ENCODE data around the gene AAR2.

Gene AAR2

DNA sequence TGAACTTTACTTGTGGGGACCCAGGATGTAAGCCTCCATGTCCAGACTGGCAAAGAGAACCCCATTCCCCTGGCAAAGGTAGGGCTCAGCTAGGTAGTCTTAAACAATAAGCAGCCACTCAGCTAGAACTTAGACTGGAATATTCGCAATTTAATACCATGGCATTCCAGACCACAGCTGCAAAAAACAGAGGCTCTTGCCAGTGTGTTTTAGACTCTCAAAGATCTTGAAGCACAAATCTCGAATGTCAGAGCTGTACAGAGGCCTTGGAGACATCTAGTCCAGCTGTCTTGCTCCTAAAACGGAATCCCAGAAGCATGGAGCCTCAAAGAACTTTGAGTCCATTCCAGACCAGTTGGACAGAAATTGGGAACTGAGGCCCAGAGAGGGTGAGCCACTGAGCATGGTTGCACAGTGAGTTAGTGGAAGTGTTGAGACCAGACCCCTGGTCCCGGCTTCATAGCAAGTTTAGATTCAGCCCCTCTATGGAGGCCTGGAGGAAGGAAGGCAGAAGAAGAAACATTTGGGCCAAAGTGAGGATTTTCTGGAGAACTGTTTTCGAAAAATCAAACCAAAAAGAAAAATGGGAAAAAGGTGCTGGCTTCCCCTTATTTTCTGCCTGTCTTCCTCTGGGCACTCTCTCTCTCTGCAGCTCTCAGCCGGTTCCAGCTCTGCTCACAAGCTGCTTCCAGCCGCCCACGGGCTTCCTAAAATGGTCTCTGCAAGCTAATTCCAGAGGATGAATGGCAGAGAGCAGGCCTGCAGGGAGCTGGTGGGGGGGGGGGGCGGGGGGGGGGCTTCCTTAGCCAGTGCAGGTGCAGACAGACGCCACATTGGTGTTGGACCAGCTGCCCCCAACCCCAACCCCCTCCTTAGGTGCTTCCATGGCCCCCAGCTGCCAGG is 32.4 kb downstream of the AAR2 start:
- no peak overlapping the region for H3K4me3 ChIP-seq (ENCODE audit: insufficient read depth, low read depth, low read length)
- peaks cover 11% of the 10 kb centered on the region for H3K4me1 ChIP-seq (ENCODE audit: control insufficient read depth, insufficient read depth, low read length)
- H3K27ac ChIP-seq (ENCODE audit: insufficient read depth, low read depth, low read length, poor library complexity, severe bottlenecking): no peak overlapping the region
- H3K9me3 ChIP-seq (ENCODE audit: control insufficient read depth, low read length): no peaks in the 10 kb centered on the region
- H3K36me3 ChIP-seq (ENCODE audit: control insufficient read depth, insufficient read depth, low read length): no peaks in the 10 kb centered on the region
- H3K27me3 ChIP-seq (ENCODE audit: control insufficient read depth, insufficient read depth, low read length, poor library complexity, severe bottlenecking): no peaks in the 10 kb centered on the region
- 56 to 57% methylated on average over 9 to 10 of the region's 10 CpGs for WGBS, 2 experiments

GRCh38 chr20:36269507-36269906 is 33.2 kb downstream of the AAR2 start:
- Histone ChIP-seq H3K27me3 (ENCODE audit: control insufficient read depth, insufficient read depth, low read length, poor library complexity, severe bottlenecking) (no peaks in the 10 kb centered on the region), H3K4me1 (ENCODE audit: control insufficient read depth, insufficient read depth, low read length) (peaks cover 18% of the 10 kb centered on the region), H3K9me3 (ENCODE audit: control insufficient read depth, low read length) (no peaks in the 10 kb centered on the region), H3K36me3 (ENCODE audit: control insufficient read depth, insufficient read depth, low read length) (no peaks in the 10 kb centered on the region), H3K27ac (ENCODE audit: insufficient read depth, low read depth, low read length, poor library complexity, severe bottlenecking) (no peak overlapping the region), H3K4me3 (ENCODE audit: insufficient read depth, low read depth, low read length) (no peak overlapping the region)
- WGBS, 2 experiments: 91 to 98% methylated on average over 2 of the region's 2 CpGs

DNA sequence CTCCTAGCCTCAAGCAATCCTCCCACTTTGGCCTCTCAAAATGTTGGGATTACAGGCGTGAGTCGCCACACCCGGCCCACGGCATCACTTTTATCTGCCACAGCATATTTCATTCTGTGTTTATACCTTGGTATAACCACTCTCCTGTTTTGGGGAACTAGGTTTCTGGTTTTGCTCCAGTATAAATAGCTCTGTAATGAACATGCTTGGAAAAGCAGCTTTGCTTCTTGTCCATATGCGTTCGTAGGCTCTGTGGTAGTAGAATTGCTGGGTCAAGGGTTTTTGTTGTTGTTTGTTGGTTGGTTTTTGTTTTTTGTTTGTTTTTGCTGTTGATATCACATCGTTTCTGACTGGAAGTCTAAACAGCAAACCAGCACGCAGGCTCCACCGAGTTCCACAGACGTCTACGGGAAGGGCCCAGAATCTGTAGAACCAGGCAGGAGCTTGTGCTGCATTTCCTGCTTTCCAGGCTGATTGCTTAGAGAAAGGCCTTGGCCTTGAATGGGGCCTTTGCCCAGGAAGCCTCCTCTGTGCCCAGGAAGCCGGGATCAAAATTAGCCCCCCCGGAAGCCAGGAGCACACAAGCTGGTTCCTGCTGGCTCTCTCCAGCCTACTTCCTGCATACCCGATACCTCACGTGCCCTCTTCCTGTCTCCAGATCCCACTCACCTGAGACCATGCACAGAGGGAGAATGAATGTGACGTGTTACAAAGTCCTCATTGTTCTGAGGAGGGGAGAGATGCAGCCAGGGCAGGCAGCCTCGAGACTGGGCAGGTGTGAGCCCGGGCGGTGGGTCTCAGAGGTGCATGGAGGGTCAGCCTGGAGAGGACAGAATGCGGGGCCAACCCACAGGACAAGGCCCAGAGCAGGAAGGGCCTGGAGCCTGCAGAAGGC is 34.7 kb downstream of the AAR2 start:
- H3K36me3 ChIP-seq (ENCODE audit: control insufficient read depth, insufficient read depth, low read length): no peaks in the 10 kb centered on the region
- 91 to 93% methylated on average over 20 of the region's 20 CpGs for WGBS, 2 experiments
- H3K9me3 ChIP-seq (ENCODE audit: control insufficient read depth, low read length): no peaks in the 10 kb centered on the region
- H3K4me3 ChIP-seq (ENCODE audit: insufficient read depth, low read depth, low read length): no peak overlapping the region
- H3K4me1 ChIP-seq (ENCODE audit: control insufficient read depth, insufficient read depth, low read length): peaks cover 19% of the 10 kb centered on the region
- no peak overlapping the region for H3K27ac ChIP-seq (ENCODE audit: insufficient read depth, low read depth, low read length, poor library complexity, severe bottlenecking)
- H3K27me3 ChIP-seq (ENCODE audit: control insufficient read depth, insufficient read depth, low read length, poor library complexity, severe bottlenecking): no peaks in the 10 kb centered on the region

- Histone ChIP-seq H3K4me3 (ENCODE audit: insufficient read depth, low read depth, low read length) (no peak overlapping the region), H3K27me3 (ENCODE audit: control insufficient read depth, insufficient read depth, low read length, poor library complexity, severe bottlenecking) (no peaks in the 10 kb centered on the region)
- 90 to 92% methylated on average over 21 of the region's 21 CpGs for WGBS, 2 experiments
These were observed 35.6 kb downstream of the AAR2 start for GRCh38 chr20:36271639-36272546.

DNA sequence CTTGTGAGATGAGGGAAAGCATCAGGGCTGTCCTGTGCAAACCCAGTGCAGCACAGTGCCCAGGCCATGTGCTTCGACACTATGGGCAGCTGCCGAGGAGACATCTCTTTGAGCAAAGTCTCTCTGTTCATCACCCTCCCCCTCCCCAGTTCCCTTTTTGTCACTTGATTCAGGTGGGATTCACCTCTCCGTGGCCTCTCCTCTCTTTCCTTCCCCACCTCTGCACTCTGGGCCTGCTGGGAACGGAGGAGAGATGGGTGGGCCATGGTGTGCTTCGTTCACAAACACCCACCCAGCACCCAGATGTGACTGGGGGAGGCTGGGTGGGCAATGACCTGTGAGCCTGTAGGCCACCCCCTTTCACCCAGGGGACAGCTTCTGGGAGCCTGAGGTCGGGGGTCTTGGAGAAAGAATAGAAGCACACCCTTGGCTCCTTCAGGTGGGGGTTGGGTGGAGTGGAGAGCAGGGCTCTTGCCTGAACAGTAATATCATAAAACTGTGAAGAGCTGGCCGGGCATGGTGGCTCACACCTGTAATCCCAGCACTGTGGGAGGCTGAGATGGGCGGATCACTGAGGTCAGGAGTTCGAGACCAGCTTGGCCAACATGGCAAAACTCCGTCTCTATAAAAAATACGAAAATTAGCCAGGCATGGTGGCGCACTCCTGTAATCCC is 36.4 kb downstream of the AAR2 start:
- no peak overlapping the region for H3K27ac ChIP-seq (ENCODE audit: insufficient read depth, low read depth, low read length, poor library complexity, severe bottlenecking)
- WGBS, 2 experiments: 91 to 93% methylated on average over 12 of the region's 12 CpGs
- peaks cover 18% of the 10 kb centered on the region for H3K4me1 ChIP-seq (ENCODE audit: control insufficient read depth, insufficient read depth, low read length)

More at GRCh38 chr20:36271639-36272546, 35.6 kb downstream of the AAR2 start:
- no peak overlapping the region for H3K27ac ChIP-seq (ENCODE audit: insufficient read depth, low read depth, low read length, poor library complexity, severe bottlenecking)
- H3K9me3 ChIP-seq (ENCODE audit: control insufficient read depth, low read length): no peaks in the 10 kb centered on the region
- H3K4me1 ChIP-seq (ENCODE audit: control insufficient read depth, insufficient read depth, low read length): peaks cover 19% of the 10 kb centered on the region
- no peaks in the 10 kb centered on the region for H3K36me3 ChIP-seq (ENCODE audit: control insufficient read depth, insufficient read depth, low read length)

GRCh38 chr20:36273414-36274180 is 37.3 kb downstream of the AAR2 start:
- H3K9me3 ChIP-seq (ENCODE audit: control insufficient read depth, low read length): no peaks in the 10 kb centered on the region
- H3K27me3 ChIP-seq (ENCODE audit: control insufficient read depth, insufficient read depth, low read length, poor library complexity, severe bottlenecking): no peaks in the 10 kb centered on the region
- H3K36me3 ChIP-seq (ENCODE audit: control insufficient read depth, insufficient read depth, low read length): no peaks in the 10 kb centered on the region
- no peak overlapping the region for H3K27ac ChIP-seq (ENCODE audit: insufficient read depth, low read depth, low read length, poor library complexity, severe bottlenecking)
- no peak overlapping the region for H3K4me3 ChIP-seq (ENCODE audit: insufficient read depth, low read depth, low read length)
- 84 to 89% methylated on average over 12 of the region's 12 CpGs for WGBS, 2 experiments
- peaks cover 10% of the 10 kb centered on the region for H3K4me1 ChIP-seq (ENCODE audit: control insufficient read depth, insufficient read depth, low read length)

More for the DNA sequence above, 36.4 kb downstream of the AAR2 start:
- Histone ChIP-seq H3K4me3 (ENCODE audit: insufficient read depth, low read depth, low read length) (no peak overlapping the region), H3K27me3 (ENCODE audit: control insufficient read depth, insufficient read depth, low read length, poor library complexity, severe bottlenecking) (no peaks in the 10 kb centered on the region), H3K9me3 (ENCODE audit: control insufficient read depth, low read length) (no peaks in the 10 kb centered on the region), H3K36me3 (ENCODE audit: control insufficient read depth, insufficient read depth, low read length) (no peaks in the 10 kb centered on the region)

GRCh38 chr20:36274181-36274841 is 38.0 kb downstream of the AAR2 start:
- Histone ChIP-seq H3K4me1 (ENCODE audit: control insufficient read depth, insufficient read depth, low read length) (peaks cover 8% of the 10 kb centered on the region), H3K36me3 (ENCODE audit: control insufficient read depth, insufficient read depth, low read length) (no peaks in the 10 kb centered on the region), H3K4me3 (ENCODE audit: insufficient read depth, low read depth, low read length) (no peak overlapping the region), H3K27ac (ENCODE audit: insufficient read depth, low read depth, low read length, poor library complexity, severe bottlenecking) (no peak overlapping the region), H3K9me3 (ENCODE audit: control insufficient read depth, low read length) (no peaks in the 10 kb centered on the region), H3K27me3 (ENCODE audit: control insufficient read depth, insufficient read depth, low read length, poor library complexity, severe bottlenecking) (no peaks in the 10 kb centered on the region)
- WGBS, 2 experiments: 71 to 74% methylated on average over 19 to 20 of the region's 20 CpGs

DNA sequence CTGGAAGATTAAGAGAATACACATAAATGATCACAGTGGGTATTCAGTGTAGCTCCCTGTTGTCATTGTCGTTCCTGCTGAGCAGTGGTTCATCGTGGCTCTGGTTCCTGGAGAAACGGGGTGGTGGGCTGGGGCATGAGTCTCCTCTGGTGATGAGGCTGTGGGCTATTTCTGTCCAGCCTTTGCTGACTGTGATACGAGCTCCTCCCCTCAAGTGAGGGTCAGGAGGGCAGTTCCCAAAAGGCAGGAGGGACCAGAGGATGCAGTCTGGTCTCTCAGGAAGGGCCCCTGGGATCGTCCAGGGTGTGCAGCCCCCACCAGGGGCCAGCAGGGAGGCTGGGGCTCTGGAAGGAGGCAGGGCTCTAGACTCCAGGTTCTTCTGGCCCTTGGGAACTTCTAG is 38.7 kb downstream of the AAR2 start:
- H3K27me3 ChIP-seq (ENCODE audit: control insufficient read depth, insufficient read depth, low read length, poor library complexity, severe bottlenecking): no peaks in the 10 kb centered on the region
- 83% methylated on average over 5 of the region's 5 CpGs for WGBS, 2 experiments
- no peaks in the 10 kb centered on the region for H3K36me3 ChIP-seq (ENCODE audit: control insufficient read depth, insufficient read depth, low read length)
- H3K9me3 ChIP-seq (ENCODE audit: control insufficient read depth, low read length): no peaks in the 10 kb centered on the region
- no peak overlapping the region for H3K27ac ChIP-seq (ENCODE audit: insufficient read depth, low read depth, low read length, poor library complexity, severe bottlenecking)
- peaks cover 8% of the 10 kb centered on the region for H3K4me1 ChIP-seq (ENCODE audit: control insufficient read depth, insufficient read depth, low read length)
- H3K4me3 ChIP-seq (ENCODE audit: insufficient read depth, low read depth, low read length): no peak overlapping the region

All from ectodermal cell (in vitro differentiated cells).